HG03558 (cell line): Measurements from ENCODE around the gene IL31.
"Not testable (repeated sequence)": the region's sequence is repeated elsewhere in the genome, so short reads cannot be mapped to it uniquely, and the experiment has no call there.

Experiments
- ATAC-seq: cut with Tn5 transposase; IDR thresholded peaks from one replicate; pipeline ENCODE4 v1.9.1; 2021; ENCODE audit warnings: moderate number of reproducible peaks; ENCODE audit not compliant: unreplicated experiment; ENCODE audit errors: extremely low read depth

Gene IL31

DNA sequence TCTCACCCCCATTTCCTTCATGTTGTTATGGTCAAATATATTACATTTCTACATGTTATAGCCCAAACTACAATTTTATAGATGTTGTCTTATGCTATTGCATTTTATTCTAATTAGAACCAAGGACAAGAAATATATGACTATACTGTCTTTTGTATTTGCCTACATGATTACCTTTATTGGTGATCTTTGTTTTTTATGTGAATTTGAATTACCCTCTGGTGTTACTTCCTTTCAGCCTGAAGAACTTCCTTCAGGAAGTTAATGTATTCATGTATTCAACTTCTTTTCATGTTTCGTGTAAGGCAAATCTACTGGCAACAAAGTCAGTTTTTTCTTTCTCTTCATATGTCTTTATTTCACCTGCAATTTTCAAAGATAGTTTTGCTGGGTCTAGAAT lies 20.8 kb upstream of the IL31 start:
- ATAC-seq = no peak

DNA sequence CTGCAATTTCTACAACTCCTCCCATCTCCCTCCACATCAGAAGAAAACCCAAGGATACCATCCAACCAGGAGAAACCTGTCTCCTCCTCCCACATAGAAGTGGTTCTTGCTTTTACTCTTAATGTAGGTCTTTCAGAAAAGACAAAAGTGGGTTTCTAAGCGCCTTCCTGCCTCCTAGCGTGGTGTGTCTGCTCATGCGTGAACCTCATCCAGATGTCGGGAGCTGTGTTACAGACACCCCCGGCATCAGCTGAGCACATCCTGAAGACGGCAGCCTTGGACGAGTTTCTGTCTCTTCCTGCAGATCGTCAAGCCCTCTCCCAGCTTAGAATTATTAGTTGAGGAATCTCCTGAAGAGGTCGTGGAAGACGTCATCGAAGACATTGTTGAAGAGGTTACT lies 18.4 kb upstream of the IL31 start:
- no peak for ATAC-seq

DNA sequence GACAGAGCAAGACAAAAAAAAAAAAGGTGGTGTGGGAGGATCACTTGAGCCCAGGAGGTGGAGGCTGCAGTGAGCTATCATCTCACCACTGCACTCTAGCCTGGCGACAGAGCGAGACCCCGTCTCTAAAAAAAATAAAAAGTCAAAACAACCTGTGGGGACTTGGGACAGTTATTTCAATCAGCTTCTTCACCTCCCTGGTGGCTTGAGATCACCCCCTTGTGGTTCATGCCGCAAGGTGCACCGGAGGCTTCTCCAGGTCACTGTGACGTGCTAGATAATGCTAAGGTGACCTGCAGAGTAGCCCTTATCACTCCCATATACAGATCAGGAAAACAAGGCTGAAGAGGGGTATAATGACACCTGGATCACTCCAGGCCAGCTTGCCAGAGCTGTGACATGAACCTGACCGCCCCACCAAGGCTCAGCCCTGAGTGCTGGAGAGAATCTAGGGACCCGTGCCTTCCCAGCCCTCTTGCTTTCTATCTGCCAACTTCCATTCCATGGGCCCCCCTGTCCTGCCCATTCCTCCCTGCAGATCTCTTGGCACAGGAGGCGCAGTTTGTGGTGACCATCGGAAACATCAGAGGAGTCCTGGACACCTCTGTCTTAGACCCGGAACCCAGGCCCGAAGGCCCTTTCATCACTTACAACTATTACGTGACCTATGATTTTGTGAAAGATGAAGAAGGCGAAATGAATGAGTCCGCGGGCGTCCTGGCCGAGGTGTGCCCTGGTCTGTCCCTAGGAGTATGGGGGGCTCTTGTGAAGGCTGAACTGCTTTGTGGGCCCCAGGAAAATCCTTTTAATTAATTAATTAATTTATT lies 17.0 kb upstream of the IL31 start:
- no peak for ATAC-seq

DNA sequence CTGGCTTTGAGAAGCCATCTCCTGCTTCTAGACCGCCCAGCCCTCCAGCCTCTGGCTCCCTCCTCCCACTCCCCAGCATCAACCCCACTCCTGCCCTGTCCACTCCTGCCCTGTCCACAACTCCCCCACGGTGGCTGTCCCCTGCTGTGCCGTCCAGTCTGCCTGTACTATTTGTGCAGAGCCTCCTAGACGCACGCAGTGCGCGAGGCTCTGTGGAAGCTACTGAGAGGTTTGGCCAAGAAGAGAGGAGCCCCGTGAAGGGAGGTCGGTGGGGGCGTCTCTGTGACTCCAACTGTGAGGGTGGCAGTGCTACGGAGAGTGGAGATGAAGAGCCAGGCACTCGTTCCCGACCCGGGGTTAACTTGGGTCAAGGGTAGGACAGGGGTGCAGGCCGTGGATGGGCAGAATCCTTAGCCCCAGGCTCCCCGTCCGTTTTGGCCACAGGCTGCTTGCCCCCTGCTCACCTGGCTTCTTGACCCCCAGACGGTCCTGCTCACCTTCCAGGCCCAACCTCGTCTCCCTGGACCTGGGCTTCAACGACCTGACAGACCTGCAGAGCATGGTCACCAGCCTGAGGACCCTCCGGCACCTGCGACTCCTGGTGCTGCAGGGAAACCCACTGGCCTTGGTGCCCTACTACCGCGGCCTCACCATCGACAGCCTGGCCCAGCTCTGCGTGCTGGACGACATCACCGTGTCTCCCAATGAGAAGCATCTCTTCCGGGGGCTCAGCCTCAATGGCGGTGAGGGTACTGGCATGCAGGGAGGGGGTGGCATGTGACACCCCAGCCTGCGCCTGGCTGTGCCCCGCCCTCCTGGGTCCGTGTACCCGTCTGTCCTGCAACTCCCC lies 15.8 kb upstream of the IL31 start:
- ATAC-seq = no peak

DNA sequence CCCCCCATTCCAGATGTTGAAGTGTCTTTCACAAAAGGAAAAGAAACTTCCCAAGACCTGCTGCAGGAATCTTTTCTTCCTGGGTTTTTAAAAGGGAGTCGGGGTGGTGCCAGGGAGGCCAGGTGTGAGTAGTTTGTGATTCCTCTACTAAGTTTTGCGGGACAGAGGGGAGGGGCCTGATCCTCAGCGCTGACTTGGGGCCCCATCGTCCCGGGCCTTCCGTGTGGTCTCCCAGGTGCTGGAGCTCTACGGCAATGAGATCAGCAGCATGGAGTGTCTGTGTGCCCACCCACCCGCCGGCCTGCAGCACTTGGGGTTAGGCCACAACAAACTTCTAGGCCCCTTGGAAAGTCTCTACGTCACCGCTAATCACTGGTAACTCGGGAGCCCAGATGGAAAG lies 13.4 kb upstream of the IL31 start:
- no peak for ATAC-seq

DNA sequence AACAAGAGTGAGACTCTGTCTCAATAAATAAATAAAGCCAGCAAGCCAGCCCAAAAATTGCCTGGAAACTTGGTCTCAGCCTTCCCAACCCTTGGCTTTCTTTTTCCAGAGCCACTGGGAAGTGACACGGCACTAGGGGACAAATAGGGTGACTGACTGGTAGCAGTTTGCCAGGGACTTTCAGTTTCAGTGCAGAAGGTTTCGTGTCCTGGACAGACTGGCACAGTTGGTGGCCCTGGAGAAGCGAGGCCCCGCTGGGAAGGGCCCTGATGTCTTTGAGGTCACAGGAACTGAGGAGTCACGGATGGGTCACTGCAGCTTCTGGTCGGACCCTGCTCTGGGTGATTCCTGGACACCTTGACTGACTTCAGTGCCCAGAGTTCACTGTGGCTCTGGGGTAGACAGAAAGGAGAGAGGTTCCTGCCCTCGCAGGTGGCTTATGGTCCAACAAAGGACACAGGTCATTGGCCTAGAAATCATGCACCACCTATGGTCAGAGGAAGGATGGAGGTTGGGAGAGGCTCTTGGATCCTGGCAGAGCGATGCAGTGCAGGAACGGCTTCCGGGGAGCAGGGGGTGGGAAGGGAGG lies 11.6 kb upstream of the IL31 start:
- no peak for ATAC-seq

DNA sequence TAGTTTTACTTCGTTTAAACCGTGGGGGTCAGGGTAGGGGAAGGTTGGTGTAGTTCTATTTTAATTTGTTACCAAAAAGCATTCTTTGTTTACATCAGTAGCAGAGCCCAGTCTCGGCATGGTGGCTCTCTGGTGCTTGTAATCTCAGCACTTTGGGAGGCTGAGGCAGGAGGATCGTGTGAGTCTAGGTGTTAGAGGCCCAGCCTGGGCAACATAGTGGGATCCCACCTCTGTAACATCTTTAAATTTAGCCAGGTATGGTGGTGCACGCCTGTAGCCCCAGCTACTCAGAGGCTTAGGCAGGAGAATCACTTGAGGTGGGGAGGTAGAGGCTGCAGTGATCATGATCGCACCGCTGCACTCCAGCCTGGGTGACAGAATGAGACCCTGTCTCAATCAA lies 11.1 kb upstream of the IL31 start:
- ATAC-seq = no peak

DNA sequence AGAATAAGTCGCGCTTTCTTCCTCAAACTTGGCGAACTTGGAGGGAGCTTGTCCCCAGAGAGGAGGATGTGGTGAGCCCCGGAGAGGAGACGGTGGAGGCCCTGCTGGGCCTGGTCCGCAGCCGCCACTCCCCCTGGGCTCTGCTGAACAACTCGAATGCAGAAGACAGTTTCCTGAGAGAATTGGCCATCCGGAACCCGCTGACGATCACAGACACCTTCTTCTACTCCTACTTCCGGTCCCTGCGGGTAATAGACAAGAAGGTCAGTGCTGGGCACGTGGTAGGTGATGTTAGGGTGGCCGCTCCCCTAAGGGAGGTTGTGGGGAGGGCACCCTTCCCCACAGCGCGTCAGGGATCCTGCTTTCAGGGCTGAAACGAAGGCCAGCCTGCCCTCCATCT lies 10.5 kb upstream of the IL31 start:
- no peak for ATAC-seq

DNA sequence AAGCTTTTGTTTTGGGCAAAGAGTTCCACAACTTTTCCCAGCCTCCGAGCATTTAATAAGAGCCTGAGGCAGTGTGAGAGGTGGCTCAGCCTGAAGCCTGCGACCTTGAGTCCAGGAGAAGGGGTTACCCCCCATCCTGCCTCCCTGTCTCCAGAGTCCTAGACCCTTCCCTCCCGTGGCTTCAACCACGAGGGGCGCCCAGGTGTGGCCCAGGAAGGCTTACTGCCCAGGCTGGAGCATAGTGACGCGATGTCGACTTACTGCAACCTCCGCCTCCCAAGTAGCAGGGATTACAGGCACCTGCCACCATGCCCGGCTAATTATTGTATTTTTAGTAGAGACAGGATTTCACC lies 9.5 kb upstream of the IL31 start:
- no peak for ATAC-seq

DNA sequence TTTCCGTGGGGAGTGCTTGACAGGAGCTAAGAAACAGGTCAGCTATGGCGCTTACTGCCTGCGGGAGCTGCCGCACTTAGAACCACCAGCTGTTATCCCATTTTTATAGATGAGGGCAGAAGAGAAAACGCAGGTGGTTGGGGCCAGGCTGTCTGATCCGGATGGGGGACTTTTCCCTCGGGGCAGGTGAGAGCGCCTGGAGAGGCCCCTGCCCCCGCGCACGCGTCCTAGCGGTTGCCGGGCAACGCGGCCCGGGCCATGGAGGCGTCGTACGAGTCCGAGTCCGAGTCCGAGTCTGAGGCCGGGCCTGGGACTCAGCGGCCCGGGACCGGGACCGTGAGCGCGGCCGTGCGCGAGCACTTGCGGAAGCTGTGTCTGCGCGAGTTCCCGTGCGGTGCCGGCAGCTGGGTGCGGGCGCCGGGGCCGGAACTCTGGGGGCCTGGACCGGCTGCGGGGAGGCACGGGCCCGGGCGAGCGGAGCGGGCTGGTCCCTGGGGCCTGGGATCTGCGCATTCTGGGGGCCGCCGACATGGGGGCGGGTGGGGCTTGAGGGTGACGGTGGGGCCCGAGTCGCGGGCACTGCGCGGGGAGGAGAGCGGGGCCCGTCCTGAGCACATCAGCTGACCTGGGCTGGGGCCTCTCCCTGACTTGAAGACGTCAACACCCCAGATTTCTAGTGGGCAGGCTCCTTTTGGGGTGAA lies 9.0 kb upstream of the IL31 start, which contains the start of gene LRRC43:
TSS of gene LRRC43 (plus strand) at position 237 of the 701 bp plus-strand sequence. CDS start at position 259, 22 bp downstream.
- ATAC-seq = no peak

DNA sequence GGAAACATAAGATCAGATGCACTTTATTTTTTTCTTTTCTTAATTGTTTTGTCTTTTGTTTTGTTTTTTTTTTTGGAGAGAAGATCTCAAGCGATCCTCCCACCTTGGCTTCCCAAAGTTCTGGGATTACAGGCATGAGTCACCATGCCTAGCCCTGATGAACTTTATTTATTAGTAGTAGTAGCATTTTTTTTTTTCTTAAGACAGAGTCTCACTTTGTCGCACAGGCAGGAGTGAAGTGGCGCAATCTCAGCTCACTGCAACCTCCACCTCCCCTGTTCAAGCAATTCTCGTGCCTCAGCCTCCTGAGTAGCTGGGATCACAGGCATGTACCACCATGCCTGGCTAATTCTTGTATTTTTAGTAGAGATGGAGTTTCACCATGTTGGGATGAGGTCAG lies 2.5 kb upstream of the IL31 start:
- not testable (repeated sequence) for ATAC-seq

DNA sequence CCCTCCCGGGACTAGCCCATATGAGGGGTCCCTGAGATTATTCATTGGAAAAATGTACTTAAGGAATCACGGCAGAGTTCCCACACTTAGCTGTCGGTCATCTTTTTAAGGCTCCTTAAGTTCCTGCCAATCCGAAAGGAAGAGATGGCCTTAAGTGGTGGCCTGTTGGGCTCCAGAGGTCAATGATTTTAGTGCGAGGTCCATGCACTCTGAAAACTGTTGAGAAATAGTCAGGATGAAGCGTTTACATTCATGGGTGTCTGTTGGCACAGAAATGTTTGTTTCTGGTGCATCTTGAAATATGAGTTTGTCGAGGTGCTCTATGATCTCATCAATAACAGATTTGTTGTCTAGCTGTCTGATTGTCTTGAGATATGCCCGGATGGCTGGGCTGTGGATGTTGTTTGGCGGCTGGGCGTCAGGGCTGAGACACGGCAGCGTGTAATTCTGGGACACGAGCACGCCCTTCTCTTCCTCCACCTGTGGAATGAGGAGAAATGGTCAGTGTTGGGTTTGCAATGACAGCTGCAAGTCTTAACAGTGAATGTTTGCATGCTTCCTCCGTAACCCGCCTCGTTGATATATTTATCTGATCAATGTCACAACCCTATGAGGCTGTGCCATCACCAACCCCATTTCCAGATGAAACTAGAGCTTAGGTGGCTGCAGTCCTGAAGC lies 1.6 kb downstream of the IL31 start:
- no peak for ATAC-seq

DNA sequence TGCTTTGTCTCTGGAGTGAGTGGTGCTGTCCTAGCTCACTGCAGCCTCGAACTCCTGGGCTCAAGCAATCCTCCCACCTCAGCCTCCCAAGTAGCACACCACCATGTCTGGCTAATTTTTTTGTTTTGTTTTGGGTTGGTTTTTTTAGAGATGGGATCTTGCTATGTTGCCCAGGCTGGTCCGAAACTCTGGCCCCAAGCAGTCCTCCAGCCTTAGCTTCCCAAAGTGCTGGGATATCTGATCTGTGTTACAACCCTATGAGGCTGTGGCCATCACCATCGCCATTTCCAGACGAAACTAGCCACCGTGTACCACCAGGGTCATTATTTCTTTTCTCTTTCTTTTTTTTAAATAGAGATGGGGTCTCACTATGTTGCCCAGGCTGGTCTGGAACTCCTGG lies 2.6 kb downstream of the IL31 start:
- no peak for ATAC-seq

DNA sequence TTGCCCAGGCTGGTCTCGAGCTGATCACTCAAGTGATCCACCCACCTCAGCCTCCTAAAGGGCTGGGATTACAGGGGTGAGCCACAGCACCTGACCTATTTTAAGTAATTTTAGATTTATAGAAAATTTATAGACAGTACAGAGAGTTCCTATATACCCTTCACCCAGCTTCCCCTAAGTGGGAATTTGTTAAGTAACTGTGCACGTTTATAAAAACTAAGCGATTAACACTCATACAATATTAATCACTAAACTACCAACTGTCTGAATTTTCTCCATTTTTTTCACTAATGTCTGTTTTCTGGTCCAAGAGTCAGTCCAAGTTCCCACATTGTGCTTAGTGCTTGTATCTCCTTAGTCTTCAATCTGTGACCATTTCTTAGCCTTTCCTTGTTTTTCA lies 5.5 kb downstream of the IL31 start:
- ATAC-seq = no peak

DNA sequence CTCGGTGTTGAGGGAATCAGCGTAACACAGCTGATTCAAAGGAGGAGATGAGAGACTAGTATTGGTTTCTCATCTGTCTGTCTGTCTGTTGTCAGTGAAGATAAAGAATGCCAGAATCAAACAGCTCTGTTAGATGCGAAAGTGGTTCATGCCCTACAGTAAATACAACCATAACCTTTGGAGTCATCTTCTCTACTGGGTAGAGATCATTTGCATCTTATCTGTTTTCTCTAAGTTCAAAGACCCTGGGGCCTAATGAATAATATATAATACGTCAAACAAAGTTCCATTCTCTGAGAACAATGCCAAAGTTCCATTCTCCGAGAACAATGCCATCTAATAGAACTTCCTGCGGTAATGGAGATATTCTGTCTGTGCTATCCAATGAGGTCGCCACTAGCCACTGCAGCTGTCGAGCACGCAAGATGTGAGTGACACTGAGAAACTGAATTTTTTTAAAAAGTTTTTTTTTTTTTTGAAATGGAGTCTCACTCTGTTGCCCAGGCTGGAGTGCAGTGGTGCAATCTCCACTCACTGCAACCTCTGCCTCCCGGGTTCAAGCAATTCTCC lies 6.6 kb downstream of the IL31 start:
- ATAC-seq = no peak

DNA sequence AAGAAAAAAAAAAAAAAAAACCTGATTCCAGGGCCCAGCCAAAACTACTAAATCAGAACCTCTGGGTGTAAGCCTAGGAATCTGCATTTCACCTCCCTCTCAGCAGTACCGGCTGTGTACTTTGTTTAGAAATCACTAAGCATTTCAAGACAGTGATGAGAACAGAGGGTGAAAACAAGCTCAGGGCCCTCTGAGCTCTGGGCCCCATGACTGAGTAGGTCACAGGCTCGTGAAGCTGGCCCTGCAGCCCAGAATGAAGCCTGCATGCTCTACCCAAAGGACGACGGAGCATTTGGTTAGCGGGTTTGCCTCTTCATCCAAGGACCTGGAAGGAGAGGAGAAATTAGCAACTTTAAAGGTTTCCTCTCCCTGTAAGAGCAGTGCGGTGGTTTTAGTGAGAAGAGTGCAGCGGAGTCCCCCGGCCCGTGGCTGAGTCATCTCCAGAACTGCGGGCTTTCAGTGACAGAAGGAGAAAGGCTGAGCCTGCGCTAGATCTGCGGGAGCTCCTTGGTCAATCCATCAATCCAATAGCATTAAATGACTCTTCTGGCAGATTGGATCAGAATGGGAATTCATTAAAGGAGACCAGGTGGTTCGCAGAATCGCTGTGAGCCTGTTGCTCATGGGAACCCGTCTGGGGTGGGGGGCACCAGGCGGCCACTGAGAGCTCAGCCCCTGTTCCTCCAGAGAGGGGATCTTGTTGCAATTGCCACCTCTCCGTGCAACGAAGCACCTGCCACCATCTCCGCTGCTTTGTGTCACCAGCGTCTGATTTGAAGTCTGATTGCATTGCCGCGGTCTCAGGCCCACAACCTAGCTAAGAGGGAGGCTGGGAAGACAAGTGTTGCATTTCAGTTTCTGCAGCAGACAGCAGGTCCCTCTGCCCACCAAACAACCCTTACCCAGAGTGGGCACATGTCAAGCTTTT lies 7.3 kb downstream of the IL31 start:
- no peak for ATAC-seq

DNA sequence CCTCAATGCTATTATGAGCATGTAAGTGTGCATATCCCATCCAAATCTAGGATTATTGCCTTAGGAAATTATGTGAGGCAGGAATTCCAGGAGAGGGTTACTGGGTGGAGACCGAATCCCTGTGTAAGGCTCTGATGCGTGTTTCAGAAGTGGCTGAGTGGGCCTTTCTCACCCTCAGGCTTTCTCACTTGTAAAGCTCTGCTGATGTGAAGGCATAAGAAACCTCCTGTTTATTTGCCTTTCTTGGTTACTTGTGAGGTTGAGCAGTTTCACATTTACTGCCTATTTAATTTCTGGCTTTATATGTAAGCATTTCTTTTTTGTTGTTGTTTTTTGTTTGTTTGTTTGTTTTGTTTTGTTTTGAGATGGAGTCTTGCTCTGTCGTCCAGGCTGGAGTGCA lies 11.0 kb downstream of the IL31 start:
- no peak for ATAC-seq

DNA sequence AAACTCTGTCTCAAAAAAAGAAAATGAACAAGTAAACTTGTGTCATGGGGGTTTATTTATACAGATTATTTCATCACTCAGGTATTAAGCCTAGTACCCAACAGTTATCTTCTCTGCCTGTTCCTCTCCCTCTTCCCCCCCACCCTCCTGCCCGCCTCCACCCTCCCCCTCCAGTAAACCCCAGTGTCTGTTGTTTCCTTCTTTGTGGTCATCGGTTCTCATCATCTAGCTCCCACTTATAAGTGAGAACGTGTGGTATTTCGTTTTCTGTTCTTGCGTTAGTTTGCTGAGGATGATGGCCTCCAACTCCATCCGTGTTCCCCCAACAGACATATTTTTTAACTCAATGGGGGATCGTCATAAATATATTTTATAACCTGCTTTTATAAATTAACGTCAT lies 12.3 kb downstream of the IL31 start:
- ATAC-seq = no peak

DNA sequence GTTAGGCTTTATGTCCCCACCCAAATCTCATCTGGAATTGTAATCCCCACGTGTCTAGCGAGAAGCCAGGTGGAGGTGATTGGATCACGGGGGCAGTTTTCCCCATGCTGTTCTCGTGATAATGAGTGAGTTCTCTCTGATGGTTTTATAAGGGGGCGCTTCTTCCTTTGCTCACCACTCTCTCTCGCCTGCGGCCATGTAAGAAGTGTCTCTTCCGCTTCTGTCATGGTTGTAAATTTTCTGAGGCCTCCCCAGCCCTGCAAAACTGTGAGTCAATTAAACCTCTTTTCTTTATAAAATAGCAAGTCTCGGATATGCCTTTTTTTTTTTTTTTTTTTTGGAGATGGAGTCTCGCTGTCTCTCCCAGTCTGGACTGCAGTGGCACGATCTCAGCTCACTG lies 13.3 kb downstream of the IL31 start:
- ATAC-seq = no peak
